Measurements from ENCODE around the gene ANO3. TPM values are rescaled to one million over a fixed set of nuclear protein-coding genes. Genes with fewer than 3 reads are reported as not detected.
"Not testable (repeated sequence)": the region's sequence is repeated elsewhere in the genome, so short reads cannot be mapped to it uniquely, and the experiment has no call there.

The ANO3 gene
- total RNA-seq, 4 donors from 2014 or later = 0.18 to 0.47 TPM; not detected in 2

- TF ChIP-seq POLR2A (IDR thresholded peaks at IDR 0.05) = no peak
- no peak for TF ChIP-seq CTCF (IDR thresholded peaks at IDR 0.05)
- DNase-seq = no peak
- H3K9me3 ChIP-seq = no peaks in the 10 kb centered on the region
Observed at GRCh38 chr11:26620282-26621045, 288.5 kb downstream of the ANO3 start.

GRCh38 chr11:26621132-26621531 lies 289.2 kb downstream of the ANO3 start:
- H3K4me1 ChIP-seq = no peaks in the 10 kb centered on the region
- H3K36me3 ChIP-seq = no peaks in the 10 kb centered on the region
- no peak overlapping the region for H3K4me3 ChIP-seq
- H3K27ac ChIP-seq = no peak overlapping the region
- H3K27me3 ChIP-seq = no peaks in the 10 kb centered on the region
- no peak for TF ChIP-seq CTCF (IDR thresholded peaks at IDR 0.05)
- no peak for TF ChIP-seq POLR2A (IDR thresholded peaks at IDR 0.05)
- no peak for DNase-seq
- no peaks in the 10 kb centered on the region for H3K9me3 ChIP-seq

More at GRCh38 chr11:26620282-26621045, 288.5 kb downstream of the ANO3 start:
- no peak overlapping the region for H3K27ac ChIP-seq
- no peak overlapping the region for H3K4me3 ChIP-seq
- no peaks in the 10 kb centered on the region for H3K27me3 ChIP-seq
- H3K4me1 ChIP-seq = no peaks in the 10 kb centered on the region
- no peaks in the 10 kb centered on the region for H3K36me3 ChIP-seq

GRCh38 chr11:26622181-26622580 lies 290.3 kb downstream of the ANO3 start:
- DNase-seq = no peak

GRCh38 chr11:26623076-26623659 lies 291.2 kb downstream of the ANO3 start:
- H3K4me1 ChIP-seq = no peaks in the 10 kb centered on the region
- H3K9me3 ChIP-seq = no peaks in the 10 kb centered on the region
- TF ChIP-seq CTCF (IDR thresholded peaks at IDR 0.05) (no peak), POLR2A (IDR thresholded peaks at IDR 0.05) (no peak)
- no peak for DNase-seq
- no peak overlapping the region for H3K27ac ChIP-seq
- H3K4me3 ChIP-seq = no peak overlapping the region
- no peaks in the 10 kb centered on the region for H3K36me3 ChIP-seq
- H3K27me3 ChIP-seq = no peaks in the 10 kb centered on the region

More at GRCh38 chr11:26622181-26622580, 290.3 kb downstream of the ANO3 start:
- Histone ChIP-seq H3K4me1 (no peaks in the 10 kb centered on the region), H3K36me3 (no peaks in the 10 kb centered on the region), H3K9me3 (no peaks in the 10 kb centered on the region), H3K27ac (no peak overlapping the region), H3K27me3 (no peaks in the 10 kb centered on the region), H3K4me3 (no peak overlapping the region)
- TF ChIP-seq POLR2A (IDR thresholded peaks at IDR 0.05) = no peak

- TF ChIP-seq POLR2A (IDR thresholded peaks at IDR 0.05) (no peak), CTCF (IDR thresholded peaks at IDR 0.05) (no peak)
- no peak for DNase-seq
- Histone ChIP-seq H3K36me3 (no peaks in the 10 kb centered on the region), H3K27me3 (no peaks in the 10 kb centered on the region), H3K4me1 (no peaks in the 10 kb centered on the region), H3K27ac (no peak overlapping the region), H3K4me3 (no peak overlapping the region), H3K9me3 (no peaks in the 10 kb centered on the region)
Observed at GRCh38 chr11:26626346-26626745, 294.4 kb downstream of the ANO3 start.

GRCh38 chr11:26632691-26633159 lies 300.8 kb downstream of the ANO3 start:
- H3K36me3 ChIP-seq = no peaks in the 10 kb centered on the region
- H3K4me3 ChIP-seq = no peak overlapping the region
- H3K9me3 ChIP-seq = no peaks in the 10 kb centered on the region
- no peak for DNase-seq
- TF ChIP-seq CTCF (IDR thresholded peaks at IDR 0.05) (no peak), POLR2A (IDR thresholded peaks at IDR 0.05) (no peak)
- no peaks in the 10 kb centered on the region for H3K4me1 ChIP-seq
- no peak overlapping the region for H3K27ac ChIP-seq
- no peaks in the 10 kb centered on the region for H3K27me3 ChIP-seq

- H3K27ac ChIP-seq, H3K27me3 ChIP-seq, H3K4me1 ChIP-seq, H3K4me3 ChIP-seq, DNase-seq, H3K9me3 ChIP-seq, H3K36me3 ChIP-seq: not testable (repeated sequence)
Observed at GRCh38 chr11:26643314-26643713, 311.4 kb downstream of the ANO3 start.
